ENCODE data around the gene CCDC63. TPM values are rescaled to one million over a fixed set of nuclear protein-coding genes. Genes with fewer than 3 reads are reported as not detected.

The CCDC63 gene
- total RNA-seq, 2 experiments from 2014 or later, result not detected

- intact Hi-C loops (cut with DNase I, micrococcal nuclease), result no loop called here
- Histone ChIP-seq H3K36me3 (ENCODE audit: insufficient read depth, low read length) (no peaks in the 10 kb centered on the region), H3K9me3 (ENCODE audit: control insufficient read depth in 1 of 2, insufficient read depth in 1 of 2, low read length in 2 of 2) (peaks cover 0 to 4% of the 10 kb centered on the region in 2 experiments), H3K4me1 (ENCODE audit: insufficient read depth, low read length) (peaks cover 3% of the 10 kb centered on the region), H3K4me3 (ENCODE audit: low read length) (no peak overlapping the region), H3K27me3 (ENCODE audit: control insufficient read depth in 1 of 2, insufficient read depth in 2 of 2, low read length in 2 of 2) (no peaks in the 10 kb centered on the region), H3K27ac (ENCODE audit: low read depth in 1 of 2, low read length in 2 of 2) (no peak overlapping the region)
- no peaks in the 10 kb centered on the region for H3K9me3 Mint-ChIP-seq
- H3K27ac Mint-ChIP-seq, result no peak overlapping the region
- TF ChIP-seq, protein P1, sequence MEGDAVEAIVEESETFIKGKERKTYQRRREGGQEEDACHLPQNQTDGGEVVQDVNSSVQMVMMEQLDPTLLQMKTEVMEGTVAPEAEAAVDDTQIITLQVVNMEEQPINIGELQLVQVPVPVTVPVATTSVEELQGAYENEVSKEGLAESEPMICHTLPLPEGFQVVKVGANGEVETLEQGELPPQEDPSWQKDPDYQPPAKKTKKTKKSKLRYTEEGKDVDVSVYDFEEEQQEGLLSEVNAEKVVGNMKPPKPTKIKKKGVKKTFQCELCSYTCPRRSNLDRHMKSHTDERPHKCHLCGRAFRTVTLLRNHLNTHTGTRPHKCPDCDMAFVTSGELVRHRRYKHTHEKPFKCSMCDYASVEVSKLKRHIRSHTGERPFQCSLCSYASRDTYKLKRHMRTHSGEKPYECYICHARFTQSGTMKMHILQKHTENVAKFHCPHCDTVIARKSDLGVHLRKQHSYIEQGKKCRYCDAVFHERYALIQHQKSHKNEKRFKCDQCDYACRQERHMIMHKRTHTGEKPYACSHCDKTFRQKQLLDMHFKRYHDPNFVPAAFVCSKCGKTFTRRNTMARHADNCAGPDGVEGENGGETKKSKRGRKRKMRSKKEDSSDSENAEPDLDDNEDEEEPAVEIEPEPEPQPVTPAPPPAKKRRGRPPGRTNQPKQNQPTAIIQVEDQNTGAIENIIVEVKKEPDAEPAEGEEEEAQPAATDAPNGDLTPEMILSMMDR (IDR thresholded peaks at IDR 0.05), result no peak
- no peaks in the 10 kb centered on the region for H3K36me3 Mint-ChIP-seq (ENCODE audit: low read depth)
- no peak overlapping the region for H3K4me3 Mint-ChIP-seq
- H3K4me1 Mint-ChIP-seq (ENCODE audit: low read depth), result no peaks in the 10 kb centered on the region
- ChIA-PET POLR2A (no interaction called here), CTCF (no interaction called here)
- no peak for DNase-seq
- ATAC-seq (ENCODE audit: poor library complexity), result no peak
- no peaks in the 10 kb centered on the region for H3K27me3 Mint-ChIP-seq
Observed at GRCh38 chr12:110906985-110907384, 60.2 kb downstream of the CCDC63 start.

DNA sequence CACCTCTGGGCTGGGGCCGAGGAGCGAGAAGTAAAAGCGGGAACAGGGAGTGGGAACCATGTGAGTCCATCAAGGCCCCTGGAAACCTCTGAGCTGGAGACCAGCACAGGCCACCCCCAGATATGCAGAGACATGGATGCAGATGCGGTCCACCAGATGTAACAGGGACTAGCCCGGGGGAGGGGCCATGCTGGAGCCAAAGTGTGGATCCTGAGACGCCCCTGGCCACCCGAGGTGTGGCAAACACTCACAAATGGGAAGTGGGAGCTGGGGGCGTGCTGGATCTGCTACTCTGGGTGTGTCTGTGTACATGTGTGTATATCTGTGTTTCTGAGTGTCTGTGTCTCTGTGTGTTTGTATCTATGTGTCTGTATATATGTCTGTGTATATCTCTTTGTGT lies 60.8 kb downstream of the CCDC63 start:
- TF ChIP-seq, protein P1 (IDR thresholded peaks at IDR 0.05), result no peak
- Mint-ChIP-seq H3K4me1 (ENCODE audit: low read depth) (no peaks in the 10 kb centered on the region), H3K36me3 (ENCODE audit: low read depth) (no peaks in the 10 kb centered on the region), H3K4me3 (no peak overlapping the region), H3K27me3 (no peaks in the 10 kb centered on the region), H3K27ac (no peak overlapping the region), H3K9me3 (no peaks in the 10 kb centered on the region)
- intact Hi-C loops (cut with DNase I, micrococcal nuclease), result no loop called here
- no peaks in the 10 kb centered on the region for H3K27me3 ChIP-seq (ENCODE audit: control insufficient read depth in 1 of 2, insufficient read depth in 2 of 2, low read length in 2 of 2)
- peaks cover 3% of the 10 kb centered on the region for H3K4me1 ChIP-seq (ENCODE audit: insufficient read depth, low read length)
- no peak for ATAC-seq (ENCODE audit: poor library complexity)
- POLR2A ChIA-PET, result no interaction called here
- no peak overlapping the region for H3K4me3 ChIP-seq (ENCODE audit: low read length)
- CTCF ChIA-PET, result no interaction called here
- peaks cover 0 to 4% of the 10 kb centered on the region in 2 experiments for H3K9me3 ChIP-seq (ENCODE audit: control insufficient read depth in 1 of 2, insufficient read depth in 1 of 2, low read length in 2 of 2)
- H3K27ac ChIP-seq (ENCODE audit: low read depth in 1 of 2, low read length in 2 of 2), result no peak overlapping the region
- no peaks in the 10 kb centered on the region for H3K36me3 ChIP-seq (ENCODE audit: insufficient read depth, low read length)
- DNase-seq, result no peak

DNA sequence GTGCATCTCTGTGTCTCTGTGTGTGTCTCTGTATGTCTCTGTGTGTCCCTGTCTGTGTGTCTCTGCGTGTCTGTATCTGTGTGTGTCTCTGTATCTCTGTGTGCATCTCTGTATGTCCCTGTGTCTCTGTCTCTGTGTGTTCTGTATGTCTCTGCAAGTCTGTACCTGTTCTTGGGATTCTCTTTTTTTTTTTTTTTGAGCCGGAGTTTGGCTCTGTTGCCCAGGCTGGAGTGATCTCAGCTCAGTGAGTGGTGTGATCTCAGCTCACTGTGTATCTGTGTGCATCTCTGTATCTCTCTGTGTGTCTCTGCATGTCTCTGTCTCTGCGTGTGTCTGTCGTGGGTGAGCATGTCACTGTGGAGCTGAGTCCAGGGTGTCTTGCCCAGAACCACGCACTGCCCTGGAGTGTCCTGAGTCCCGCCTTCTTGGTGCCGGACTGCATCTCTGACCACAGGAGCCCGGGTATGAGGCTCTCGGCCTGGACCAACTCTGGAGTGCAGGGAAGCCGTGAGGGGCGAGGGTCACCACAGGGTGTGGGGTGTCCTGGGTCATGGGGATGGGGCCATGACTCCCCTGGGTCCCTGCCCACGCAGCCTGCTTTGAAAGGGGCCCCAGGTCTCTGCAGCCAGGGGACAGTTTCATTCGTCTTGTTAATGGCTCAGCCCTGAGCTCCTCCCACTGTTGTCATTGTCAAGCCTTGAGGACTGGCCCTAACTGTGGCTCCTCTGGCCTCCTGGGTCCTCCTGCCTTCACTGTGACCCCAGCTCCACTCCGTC lies 61.8 kb downstream of the CCDC63 start:
- POLR2A ChIA-PET, result no interaction called here
- no peak overlapping the region for H3K4me3 Mint-ChIP-seq
- H3K9me3 Mint-ChIP-seq, result no peaks in the 10 kb centered on the region
- ATAC-seq (ENCODE audit: poor library complexity) (no peak), DNase-seq (no peak)
- intact Hi-C loops (cut with DNase I, micrococcal nuclease), result no loop called here
- no peak overlapping the region for H3K4me3 ChIP-seq (ENCODE audit: low read length)
- peaks cover 3% of the 10 kb centered on the region for H3K4me1 ChIP-seq (ENCODE audit: insufficient read depth, low read length)
- TF ChIP-seq, protein P1 (IDR thresholded peaks at IDR 0.05), result no peak
- H3K27me3 ChIP-seq (ENCODE audit: control insufficient read depth in 1 of 2, insufficient read depth in 2 of 2, low read length in 2 of 2), result no peaks in the 10 kb centered on the region
- H3K27me3 Mint-ChIP-seq, result no peaks in the 10 kb centered on the region
- no peak overlapping the region for H3K27ac ChIP-seq (ENCODE audit: low read depth in 1 of 2, low read length in 2 of 2)
- no peaks in the 10 kb centered on the region for H3K4me1 Mint-ChIP-seq (ENCODE audit: low read depth)
- peaks cover 0 to 4% of the 10 kb centered on the region in 2 experiments for H3K9me3 ChIP-seq (ENCODE audit: control insufficient read depth in 1 of 2, insufficient read depth in 1 of 2, low read length in 2 of 2)
- CTCF ChIA-PET, result no interaction called here
- no peak overlapping the region for H3K27ac Mint-ChIP-seq
- H3K36me3 Mint-ChIP-seq (ENCODE audit: low read depth), result no peaks in the 10 kb centered on the region
- no peaks in the 10 kb centered on the region for H3K36me3 ChIP-seq (ENCODE audit: insufficient read depth, low read length)

Measured in CD4-positive, alpha-beta T cell (primary cell).